Measurements from ENCODE around the gene KLF7. TPM values are rescaled to one million over a fixed set of nuclear protein-coding genes. Genes with fewer than 3 reads are reported as not detected.
A peak's percentile ranks its signal among the peaks of the same experiment; 100 is the strongest.

KLF7 gene
- total and polyA plus RNA-seq, 9 donors: 9.5 to 68.1 (median 31.8) TPM

- TF ChIP-seq CTCF (IDR thresholded peaks at IDR 0.05) (no peak), POLR2A (IDR thresholded peaks at IDR 0.05) (peak; percentile 25), EP300 (IDR thresholded peaks at IDR 0.05) (no peak)
- peak overlapping the region; percentile 51 to 76 for H3K27ac ChIP-seq
- H3K36me3 ChIP-seq: no peaks in the 10 kb centered on the region
- H3K4me3 ChIP-seq: peak overlapping the region; percentile 6
- 13 to 21% (median 17%) methylated on average over 13 of the region's 13 CpGs for WGBS, 3 donors
- H3K9me3 ChIP-seq: no peaks in the 10 kb centered on the region
- peak; percentile 76 to 88 (median 85) for DNase-seq
- intact Hi-C loops (cut with DNase I): no loop called here
- H3K4me1 ChIP-seq (ENCODE audit: insufficient read depth): peaks cover 22% of the 10 kb centered on the region
- H3K27me3 ChIP-seq: no peaks in the 10 kb centered on the region
These were observed 22.3 kb downstream of the KLF7 start for GRCh38 chr2:207143215-207144172.

- intact Hi-C loops (cut with DNase I): no loop called here
- no peak for TF ChIP-seq POLR2A (IDR thresholded peaks at IDR 0.05)
- no peak for TF ChIP-seq CTCF (IDR thresholded peaks at IDR 0.05)
- no peak for TF ChIP-seq EP300 (IDR thresholded peaks at IDR 0.05)
- H3K27me3 ChIP-seq: no peaks in the 10 kb centered on the region
- 70 to 83% (median 78%) methylated on average over 3 of the region's 3 CpGs for WGBS, 3 donors
- H3K4me1 ChIP-seq (ENCODE audit: insufficient read depth): peaks cover 23% of the 10 kb centered on the region
- H3K27ac ChIP-seq: peak overlapping the region; percentile 4 to 76
- H3K36me3 ChIP-seq: no peaks in the 10 kb centered on the region
- DNase-seq: no peak
- H3K4me3 ChIP-seq: no peak overlapping the region
- no peaks in the 10 kb centered on the region for H3K9me3 ChIP-seq
These were observed 23.3 kb downstream of the KLF7 start for GRCh38 chr2:207142461-207142860.

GRCh38 chr2:207141386-207141785 lies 24.4 kb downstream of the KLF7 start:
- H3K4me1 ChIP-seq (ENCODE audit: insufficient read depth): peaks cover 23% of the 10 kb centered on the region
- H3K4me3 ChIP-seq: no peak overlapping the region
- no peaks in the 10 kb centered on the region for H3K36me3 ChIP-seq
- no peak overlapping the region for H3K27ac ChIP-seq
- 76 to 93% (median 81%) methylated on average over 2 of the region's 2 CpGs for WGBS, 3 donors
- no peaks in the 10 kb centered on the region for H3K9me3 ChIP-seq
- intact Hi-C loops (cut with DNase I): no loop called here
- H3K27me3 ChIP-seq: no peaks in the 10 kb centered on the region
- no peak for TF ChIP-seq CTCF (IDR thresholded peaks at IDR 0.05)
- no peak for TF ChIP-seq POLR2A (IDR thresholded peaks at IDR 0.05)
- no peak for TF ChIP-seq EP300 (IDR thresholded peaks at IDR 0.05)
- DNase-seq: no peak

- intact Hi-C loops (cut with DNase I): no loop called here
- no peaks in the 10 kb centered on the region for H3K9me3 ChIP-seq
- TF ChIP-seq EP300 (IDR thresholded peaks at IDR 0.05) (no peak), POLR2A (IDR thresholded peaks at IDR 0.05) (no peak), CTCF (IDR thresholded peaks at IDR 0.05) (no peak)
- DNase-seq: no peak
- peaks cover 26% of the 10 kb centered on the region for H3K4me1 ChIP-seq (ENCODE audit: insufficient read depth)
- no peak overlapping the region for H3K27ac ChIP-seq
- H3K4me3 ChIP-seq: no peak overlapping the region
- H3K36me3 ChIP-seq: no peaks in the 10 kb centered on the region
- no peaks in the 10 kb centered on the region for H3K27me3 ChIP-seq
These were observed 25.5 kb downstream of the KLF7 start for GRCh38 chr2:207140265-207140664.
